SK-N-SH (cell line): ENCODE results near the gene NFIA. TPM values are rescaled to one million over a fixed set of nuclear protein-coding genes. Genes with fewer than 3 reads are reported as not detected.

ENCODE experiments used
- CTCF ChIA-PET: fragments of 300-600, 350-600 bp; formaldehyde crosslinking; extraction: SDS; loops from one replicate; lab custom pipeline; 2021; lab: Yijun Ruan, JAX
- POLR2A ChIA-PET: fragments of 350-600 bp; sonication (Branson Sonifier 250); formaldehyde crosslinking; extraction: SDS; loops from one replicate; lab custom pipeline; 2020; ENCODE audit warnings: antibody characterized with exemption, inconsistent platforms; lab: Yijun Ruan, JAX
- DNase-seq: peaks from one replicate; pipeline ENCODE4 v3.0.0; 2012
- H2AFZ ChIP-seq: fragments of 200-600 bp; sonication (generic); 2 replicates; pipeline ENCODE4 v1.8.1; 2016; ENCODE audit warnings: antibody characterized with exemption, mild to moderate bottlenecking, low read depth
- H3F3A ChIP-seq: fragments of 200-600 bp; sonication (generic); replicated peaks from 2 replicates; pipeline ENCODE3; 2016; ENCODE audit warnings: antibody characterized with exemption, mild to moderate bottlenecking; ENCODE audit not compliant: insufficient read depth
- H3K27ac ChIP-seq, 2 experiments: fragments of 200-500 bp in 1 of 2; fragments of 200-600 bp in 1 of 2; sonication (Bioruptor generic) in 1 of 2; sonication (generic), shearing (Covaris generic) in 1 of 2; 2 replicates each; pipeline versions ENCODE4 v1.5.1 to v1.6.1; 2014 to 2016; ENCODE audit warnings: low read depth in 2 of 2, inconsistent platforms in 1 of 2, low read length in 1 of 2, mild to moderate bottlenecking in 1 of 2, mixed read lengths in 1 of 2
- H3K27me3 ChIP-seq: fragments of 200-600 bp; sonication (generic), shearing (Covaris generic); 2 replicates; pipeline ENCODE4 v1.6.1; 2016; ENCODE audit warnings: mixed run types; ENCODE audit not compliant: insufficient read depth
- H3K36me3 ChIP-seq, 2 experiments: fragments of 200-500 bp in 1 of 2; fragments of 200-600 bp in 1 of 2; sonication (Bioruptor generic) in 1 of 2; sonication (generic) in 1 of 2; replicated peaks in 1 of 2; 2 replicates each; pipeline versions ENCODE3 to v1.5.1; 2014 to 2016; ENCODE audit warnings: low read length in 1 of 2, mild to moderate bottlenecking in 1 of 2; ENCODE audit not compliant: insufficient read depth in 2 of 2, control insufficient read depth in 1 of 2
- H3K4me1 ChIP-seq, 2 experiments: fragments of 200-500 bp in 1 of 2; fragments of 200-600 bp in 1 of 2; sonication (Bioruptor generic) in 1 of 2; sonication (generic), shearing (Covaris generic) in 1 of 2; 2 replicates each; pipeline versions ENCODE4 v1.5.1 to v1.6.1; 2014 to 2016; ENCODE audit warnings: low read depth in 1 of 2, low read length in 1 of 2, mixed run types in 1 of 2; ENCODE audit not compliant: insufficient read depth in 2 of 2, control insufficient read depth in 1 of 2
- H3K4me2 ChIP-seq: fragments of 200-600 bp; sonication (generic), shearing (Covaris generic); 2 replicates; pipeline ENCODE4 v1.6.1; 2017; ENCODE audit warnings: mixed run types
- H3K4me3 ChIP-seq, 2 experiments: fragments of 200-500 bp in 1 of 2; fragments of 200-600 bp in 1 of 2; sonication (Bioruptor generic) in 1 of 2; sonication (generic), shearing (Covaris generic) in 1 of 2; 2 replicates each; pipeline versions ENCODE4 v1.5.1 to v1.8.1; 2014 to 2016; ENCODE audit warnings: low read depth in 2 of 2, inconsistent platforms in 1 of 2, low read length in 1 of 2, mild to moderate bottlenecking in 1 of 2, mixed read lengths in 1 of 2, moderate library complexity in 1 of 2
- H3K79me2 ChIP-seq: fragments of 200-600 bp; sonication (generic); 2 replicates; pipeline ENCODE4 v1.8.1; 2017; ENCODE audit warnings: mild to moderate bottlenecking; ENCODE audit not compliant: insufficient read depth
- H3K9ac ChIP-seq: fragments of 200-600 bp; sonication (generic); 2 replicates; pipeline ENCODE4 v1.6.1; 2017; ENCODE audit warnings: mixed run types
- H3K9me2 ChIP-seq: fragments of 200-600 bp; sonication (generic); 2 replicates; pipeline ENCODE4 v1.6.1; 2017; ENCODE audit warnings: mixed run types
- H3K9me3 ChIP-seq: fragments of 200-600 bp; sonication (generic); 2 replicates; pipeline ENCODE4 v1.6.1; 2017; ENCODE audit warnings: mixed run types, mild to moderate bottlenecking, moderate library complexity
- H4K20me1 ChIP-seq: fragments of 200-600 bp; sonication (generic); 2 replicates; pipeline ENCODE4 v1.6.1; 2017; ENCODE audit warnings: mild to moderate bottlenecking, mixed run types; ENCODE audit not compliant: insufficient read depth
- IRF3 ChIP-seq: fragments of 150-350 bp; IDR thresholded peaks from 2 replicates; pipeline ENCODE4 v1.6.1; 2016; ENCODE audit warnings: mild to moderate bottlenecking, low read depth, low read length
- MXI1 ChIP-seq: IDR thresholded peaks from 2 replicates; pipeline ENCODE4 v1.6.1; 2012; ENCODE audit warnings: mild to moderate bottlenecking, low read depth, low read length, improper control_type of control experiment
- POLR2AphosphoS5 ChIP-seq: IDR thresholded peaks from 2 replicates; pipeline ENCODE4 v1.6.1; 2012; ENCODE audit warnings: low read depth, low read length
- WGBS: methylation state at CpG from one replicate; pipeline ENCODE4 v1.1.6; 2017; ENCODE audit warnings: low lambda C conversion rate; 5-methylcytosine and 5-hydroxymethylcytosine counted together
- polyA plus RNA-seq, 3 experiments: library from polyadenylated mRNA; depleted of rRNA; stranded (reverse); fragments of >200 nt; gene quantifications; 2 replicates each; pipeline ENCODE4 v1.2.3, GENCODE V29; 2012
- TF ChIP-seq, protein P1 (sequence below): IDR thresholded peaks from 2 replicates; pipeline ENCODE4 v1.4.0; 2012; ENCODE audit warnings: low read depth, borderline replicate concordance
- TF ChIP-seq, protein P2 (sequence below): IDR thresholded peaks from 2 replicates; pipeline ENCODE4 v1.4.0; 2012; ENCODE audit warnings: low read depth

Gene NFIA
- polyA plus RNA-seq, 1 of the 3 experiments (the other 2 are of a cell fraction) = 3.3 TPM

DNA sequence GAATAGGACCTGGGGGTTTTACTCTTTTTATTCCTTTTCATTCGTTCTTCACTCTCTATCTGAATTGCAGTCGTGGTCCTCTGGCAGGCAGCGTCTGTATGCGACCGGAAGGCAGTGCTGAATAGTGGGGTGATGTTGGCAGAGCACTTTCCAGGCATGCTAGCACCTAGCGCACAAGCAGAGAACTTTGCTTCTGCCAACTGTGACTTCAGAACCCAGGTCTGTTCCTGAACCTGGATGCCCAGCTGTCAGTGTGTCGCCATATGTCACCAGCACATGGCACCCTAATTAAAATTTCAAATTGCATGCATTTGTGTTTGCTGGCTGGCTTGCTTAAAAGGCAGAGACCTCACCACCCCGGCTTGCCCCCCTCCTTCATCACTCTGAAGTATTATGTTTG is 116.2 kb downstream of the NFIA start:
- POLR2A ChIA-PET = no interaction called here

DNA sequence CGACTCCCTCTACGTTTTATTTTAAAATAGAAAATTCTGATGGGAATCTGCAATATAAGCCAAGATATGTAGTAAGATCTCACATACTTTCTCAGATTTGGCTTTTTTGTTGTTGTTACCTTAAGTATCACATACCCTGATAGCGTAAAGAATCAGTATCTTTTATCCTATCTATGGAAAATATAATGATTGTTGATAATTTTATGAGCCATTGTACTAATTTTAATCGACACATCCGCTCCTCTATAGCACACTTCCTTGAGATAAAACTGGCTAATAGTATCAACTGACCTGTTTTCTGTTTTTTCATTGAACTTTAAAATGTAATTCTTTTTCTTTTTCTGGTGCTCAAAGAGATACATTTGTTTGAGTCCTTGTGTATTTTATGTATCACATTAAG is 118.7 kb downstream of the NFIA start:
- WGBS = 98% methylated on average over 5 of the region's 5 CpGs
- Histone ChIP-seq H3F3A (no peaks in the 10 kb centered on the region), H3K9ac (no peak overlapping the region), H3K79me2 (no peaks in the 10 kb centered on the region; the same call in 1 of the 2 replicates), H3K27ac (no peak overlapping the region), H3K9me3 (no peaks in the 10 kb centered on the region), H4K20me1 (no peaks in the 10 kb centered on the region), H3K4me1 (peaks cover 0 to 4% of the 10 kb centered on the region in 2 experiments; a peak in 2 of 4 replicates), H3K4me3 (no peak overlapping the region), H2AFZ (no peak overlapping the region), H3K4me2 (no peak overlapping the region), H3K27me3 (no peaks in the 10 kb centered on the region), H3K9me2 (no peaks in the 10 kb centered on the region), H3K36me3 (no peaks in the 10 kb centered on the region)
- POLR2A ChIA-PET = no interaction called here
- DNase-seq = no peak
- TF ChIP-seq, protein P1, sequence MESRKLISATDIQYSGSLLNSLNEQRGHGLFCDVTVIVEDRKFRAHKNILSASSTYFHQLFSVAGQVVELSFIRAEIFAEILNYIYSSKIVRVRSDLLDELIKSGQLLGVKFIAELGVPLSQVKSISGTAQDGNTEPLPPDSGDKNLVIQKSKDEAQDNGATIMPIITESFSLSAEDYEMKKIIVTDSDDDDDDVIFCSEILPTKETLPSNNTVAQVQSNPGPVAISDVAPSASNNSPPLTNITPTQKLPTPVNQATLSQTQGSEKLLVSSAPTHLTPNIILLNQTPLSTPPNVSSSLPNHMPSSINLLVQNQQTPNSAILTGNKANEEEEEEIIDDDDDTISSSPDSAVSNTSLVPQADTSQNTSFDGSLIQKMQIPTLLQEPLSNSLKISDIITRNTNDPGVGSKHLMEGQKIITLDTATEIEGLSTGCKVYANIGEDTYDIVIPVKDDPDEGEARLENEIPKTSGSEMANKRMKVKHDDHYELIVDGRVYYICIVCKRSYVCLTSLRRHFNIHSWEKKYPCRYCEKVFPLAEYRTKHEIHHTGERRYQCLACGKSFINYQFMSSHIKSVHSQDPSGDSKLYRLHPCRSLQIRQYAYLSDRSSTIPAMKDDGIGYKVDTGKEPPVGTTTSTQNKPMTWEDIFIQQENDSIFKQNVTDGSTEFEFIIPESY = no peak
- CTCF ChIA-PET = interaction anchor here (1.0 kb wide), 1 partner anchor 12 kb away, joined by 3 read pairs; no protein-coding TSS in a partner anchor

More for the DNA sequence above, 116.2 kb downstream of the NFIA start:
- H3K27ac ChIP-seq = no peak overlapping the region
- no peaks in the 10 kb centered on the region for H3F3A ChIP-seq
- H3K4me3 ChIP-seq = no peak overlapping the region
- 81% methylated on average over 8 of the region's 8 CpGs for WGBS
- no peaks in the 10 kb centered on the region for H3K9me2 ChIP-seq
- H3K36me3 ChIP-seq = no peaks in the 10 kb centered on the region
- no peaks in the 10 kb centered on the region for H3K9me3 ChIP-seq
- no peak for TF ChIP-seq IRF3
- no peak for TF ChIP-seq POLR2AphosphoS5
- TF ChIP-seq, protein P2, sequence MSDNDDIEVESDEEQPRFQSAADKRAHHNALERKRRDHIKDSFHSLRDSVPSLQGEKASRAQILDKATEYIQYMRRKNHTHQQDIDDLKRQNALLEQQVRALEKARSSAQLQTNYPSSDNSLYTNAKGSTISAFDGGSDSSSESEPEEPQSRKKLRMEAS = no peak
- peak; percentile 75 for TF ChIP-seq MXI1
- no peaks in the 10 kb centered on the region; the same call in 1 of the 2 replicates for H3K79me2 ChIP-seq
- H3K4me1 ChIP-seq = peaks cover 0 to 4% of the 10 kb centered on the region in 2 experiments; a peak in 2 of 4 replicates
- H3K27me3 ChIP-seq = no peaks in the 10 kb centered on the region
- H4K20me1 ChIP-seq = no peaks in the 10 kb centered on the region
- CTCF ChIA-PET = interaction anchor here (0.8 kb wide), 1 partner anchor 9 kb away, joined by 3 read pairs; no protein-coding TSS in a partner anchor
- no peak overlapping the region for H3K4me2 ChIP-seq
- H2AFZ ChIP-seq = no peak overlapping the region
- no peak for DNase-seq
- no peak overlapping the region for H3K9ac ChIP-seq
